Measurements from ENCODE around the gene REC114.
"Not testable (repeated sequence)": the region's sequence is repeated elsewhere in the genome, so short reads cannot be mapped to it uniquely, and the experiment has no call there.

Gene REC114

GRCh38 chr15:73403171-73403570 is 39.8 kb upstream of the REC114 start:
- TF ChIP-seq, protein P1, sequence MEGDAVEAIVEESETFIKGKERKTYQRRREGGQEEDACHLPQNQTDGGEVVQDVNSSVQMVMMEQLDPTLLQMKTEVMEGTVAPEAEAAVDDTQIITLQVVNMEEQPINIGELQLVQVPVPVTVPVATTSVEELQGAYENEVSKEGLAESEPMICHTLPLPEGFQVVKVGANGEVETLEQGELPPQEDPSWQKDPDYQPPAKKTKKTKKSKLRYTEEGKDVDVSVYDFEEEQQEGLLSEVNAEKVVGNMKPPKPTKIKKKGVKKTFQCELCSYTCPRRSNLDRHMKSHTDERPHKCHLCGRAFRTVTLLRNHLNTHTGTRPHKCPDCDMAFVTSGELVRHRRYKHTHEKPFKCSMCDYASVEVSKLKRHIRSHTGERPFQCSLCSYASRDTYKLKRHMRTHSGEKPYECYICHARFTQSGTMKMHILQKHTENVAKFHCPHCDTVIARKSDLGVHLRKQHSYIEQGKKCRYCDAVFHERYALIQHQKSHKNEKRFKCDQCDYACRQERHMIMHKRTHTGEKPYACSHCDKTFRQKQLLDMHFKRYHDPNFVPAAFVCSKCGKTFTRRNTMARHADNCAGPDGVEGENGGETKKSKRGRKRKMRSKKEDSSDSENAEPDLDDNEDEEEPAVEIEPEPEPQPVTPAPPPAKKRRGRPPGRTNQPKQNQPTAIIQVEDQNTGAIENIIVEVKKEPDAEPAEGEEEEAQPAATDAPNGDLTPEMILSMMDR (IDR thresholded peaks at IDR 0.05) = no peak
- H3K27ac Mint-ChIP-seq = no peak overlapping the region
- H3K4me3 Mint-ChIP-seq = no peak overlapping the region
- peaks cover under 1% of the 10 kb centered on the region for H3K27me3 Mint-ChIP-seq (ENCODE audit: low read depth, poor library complexity)
- no peaks in the 10 kb centered on the region for H3K36me3 Mint-ChIP-seq (ENCODE audit: low read depth)
- H3K9me3 Mint-ChIP-seq = no peaks in the 10 kb centered on the region
- DNase-seq = no peak
- peaks cover 11% of the 10 kb centered on the region for H3K4me1 Mint-ChIP-seq

GRCh38 chr15:73414876-73415275 is 28.1 kb upstream of the REC114 start:
- Mint-ChIP-seq H3K27me3 (ENCODE audit: low read depth, poor library complexity) (peaks cover 17% of the 10 kb centered on the region), H3K4me3 (no peak overlapping the region), H3K27ac (no peak overlapping the region), H3K4me1 (no peaks in the 10 kb centered on the region), H3K36me3 (ENCODE audit: low read depth) (no peaks in the 10 kb centered on the region), H3K9me3 (no peaks in the 10 kb centered on the region)
- no peak for DNase-seq
- TF ChIP-seq, protein P1 (IDR thresholded peaks at IDR 0.05) = no peak

DNA sequence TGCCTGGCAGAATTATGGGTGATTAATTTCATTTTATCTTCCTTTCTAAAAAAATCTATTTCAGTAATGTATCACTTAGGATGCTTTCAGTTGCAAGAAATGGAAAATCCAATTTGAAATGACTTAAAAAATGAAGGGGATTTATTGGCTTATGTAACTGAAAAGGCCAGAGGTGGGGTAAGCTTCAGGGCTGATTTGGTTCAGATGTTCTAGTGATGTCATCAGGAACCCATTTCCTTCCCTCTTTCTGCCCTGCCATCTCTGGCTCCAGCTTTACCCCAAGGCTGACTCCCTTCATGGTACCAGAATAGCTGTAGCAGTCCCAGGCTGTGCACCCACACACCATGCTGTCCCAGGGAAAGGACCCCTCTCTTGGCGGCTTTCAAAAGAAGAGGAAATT is 18.5 kb upstream of the REC114 start:
- DNase-seq = no peak
- Mint-ChIP-seq H3K4me3 (no peak overlapping the region), H3K27ac (no peak overlapping the region), H3K4me1 (peaks cover 5% of the 10 kb centered on the region), H3K36me3 (ENCODE audit: low read depth) (no peaks in the 10 kb centered on the region), H3K9me3 (no peaks in the 10 kb centered on the region), H3K27me3 (ENCODE audit: low read depth, poor library complexity) (no peaks in the 10 kb centered on the region)
- TF ChIP-seq, protein P1 (IDR thresholded peaks at IDR 0.05) = no peak

DNA sequence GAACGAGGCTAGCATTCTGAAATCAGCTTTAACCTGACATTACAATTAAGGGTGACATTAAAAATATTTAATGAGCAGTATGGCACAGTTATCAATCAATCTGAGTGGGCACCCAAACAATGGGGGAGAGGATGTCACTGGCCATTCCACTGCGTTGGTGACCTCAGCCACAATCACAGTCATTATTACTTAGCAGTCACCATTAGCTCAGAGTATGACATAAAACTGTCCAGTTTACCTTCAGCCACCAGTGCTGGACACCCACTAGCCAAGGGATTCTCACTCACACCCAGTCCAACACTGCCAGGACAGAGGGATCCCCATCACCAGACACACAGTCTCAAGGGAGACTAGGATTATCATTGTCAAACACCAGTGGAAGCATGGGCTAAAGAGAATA is 17.5 kb upstream of the REC114 start:
- Mint-ChIP-seq H3K36me3 (ENCODE audit: low read depth) (no peaks in the 10 kb centered on the region), H3K27ac (no peak overlapping the region), H3K9me3 (no peaks in the 10 kb centered on the region), H3K4me1 (peaks cover 5% of the 10 kb centered on the region), H3K27me3 (ENCODE audit: low read depth, poor library complexity) (peaks cover 2% of the 10 kb centered on the region), H3K4me3 (no peak overlapping the region)
- DNase-seq = no peak
- TF ChIP-seq, protein P1 (IDR thresholded peaks at IDR 0.05) = no peak

GRCh38 chr15:73426323-73426994 is 16.5 kb upstream of the REC114 start:
- Mint-ChIP-seq H3K9me3 (no peaks in the 10 kb centered on the region), H3K4me3 (no peak overlapping the region), H3K27me3 (ENCODE audit: low read depth, poor library complexity) (peaks cover 7% of the 10 kb centered on the region), H3K36me3 (ENCODE audit: low read depth) (no peaks in the 10 kb centered on the region), H3K27ac (no peak overlapping the region), H3K4me1 (peaks cover 5% of the 10 kb centered on the region)
- TF ChIP-seq, protein P1 (IDR thresholded peaks at IDR 0.05) = no peak
- DNase-seq = no peak

GRCh38 chr15:73431329-73431728 is 11.6 kb upstream of the REC114 start:
- not testable (repeated sequence) for H3K4me1 Mint-ChIP-seq, DNase-seq

More at GRCh38 chr15:73431329-73431728, 11.6 kb upstream of the REC114 start:
- not testable (repeated sequence) for H3K4me3 Mint-ChIP-seq; H3K9me3 Mint-ChIP-seq; H3K27ac Mint-ChIP-seq; H3K36me3 Mint-ChIP-seq (ENCODE audit: low read depth)
- peaks cover 11% of the 10 kb centered on the region for H3K27me3 Mint-ChIP-seq (ENCODE audit: low read depth, poor library complexity)

Data from nephron progenitor cell (in vitro differentiated cells).